ENCODE measurements around the gene TBC1D10A.

TBC1D10A gene

GRCh38 chr22:30328466-30329049, 1.8 kb upstream of the TBC1D10A start:
- no peak for TF ChIP-seq CTCF (IDR thresholded peaks at IDR 0.05; ENCODE audit: low read depth, low read length, missing control alignments)
- DNase-seq (ENCODE audit: extremely low read depth, low read depth), result no peak
- no peak overlapping the region for H3K4me3 ChIP-seq (replicated peaks; ENCODE audit: low read depth, low read length)

GRCh38 chr22:30327864-30328345, 1.2 kb upstream of the TBC1D10A start:
- no peak for DNase-seq (ENCODE audit: extremely low read depth, low read depth)
- no peak overlapping the region for H3K4me3 ChIP-seq (replicated peaks; ENCODE audit: low read depth, low read length)
- TF ChIP-seq CTCF (IDR thresholded peaks at IDR 0.05; ENCODE audit: low read depth, low read length, missing control alignments), result no peak

- TF ChIP-seq CTCF (IDR thresholded peaks at IDR 0.05; ENCODE audit: low read depth, low read length, missing control alignments), result no peak
- DNase-seq (ENCODE audit: extremely low read depth, low read depth), result no peak
- H3K4me3 ChIP-seq (replicated peaks; ENCODE audit: low read depth, low read length), result peak overlapping the region; percentile 49
Observed at GRCh38 chr22:30326255-30326705, 461 bp downstream of the TBC1D10A start.

- H3K4me3 ChIP-seq (replicated peaks; ENCODE audit: low read depth, low read length), result peak overlapping the region; percentile 49
- no peak for DNase-seq (ENCODE audit: extremely low read depth, low read depth)
- no peak for TF ChIP-seq CTCF (IDR thresholded peaks at IDR 0.05; ENCODE audit: low read depth, low read length, missing control alignments)
Observed at GRCh38 chr22:30325724-30326254, 952 bp downstream of the TBC1D10A start.

- peak overlapping the region; percentile 49 for H3K4me3 ChIP-seq (replicated peaks; ENCODE audit: low read depth, low read length)
- DNase-seq (ENCODE audit: extremely low read depth, low read depth), result no peak
- TF ChIP-seq CTCF (IDR thresholded peaks at IDR 0.05; ENCODE audit: low read depth, low read length, missing control alignments), result no peak
Observed at GRCh38 chr22:30325065-30325720, 1.5 kb downstream of the TBC1D10A start.

GRCh38 chr22:30324014-30324730, 2.6 kb downstream of the TBC1D10A start:
- no peak overlapping the region for H3K4me3 ChIP-seq (replicated peaks; ENCODE audit: low read depth, low read length)
- no peak for DNase-seq (ENCODE audit: extremely low read depth, low read depth)

More at GRCh38 chr22:30324014-30324730, 2.6 kb downstream of the TBC1D10A start:
- no peak for TF ChIP-seq CTCF (IDR thresholded peaks at IDR 0.05; ENCODE audit: low read depth, low read length, missing control alignments)
